Stimulated activated CD8-positive, alpha-beta memory T cell treated with anti-CD3 and anti-CD28 coated beads, Interleukin-4, amount 100 ng/mL, for 48 hours (primary cell): Measurements from ENCODE around the gene ADGRE3.
"Not testable (repeated sequence)": the region's sequence is repeated elsewhere in the genome, so short reads cannot be mapped to it uniquely, and the experiment has no call there.

Experiments
- DNase-seq: peaks from one replicate; pipeline ENCODE4 v3.0.0-alpha.2; 2020

Gene ADGRE3

DNA sequence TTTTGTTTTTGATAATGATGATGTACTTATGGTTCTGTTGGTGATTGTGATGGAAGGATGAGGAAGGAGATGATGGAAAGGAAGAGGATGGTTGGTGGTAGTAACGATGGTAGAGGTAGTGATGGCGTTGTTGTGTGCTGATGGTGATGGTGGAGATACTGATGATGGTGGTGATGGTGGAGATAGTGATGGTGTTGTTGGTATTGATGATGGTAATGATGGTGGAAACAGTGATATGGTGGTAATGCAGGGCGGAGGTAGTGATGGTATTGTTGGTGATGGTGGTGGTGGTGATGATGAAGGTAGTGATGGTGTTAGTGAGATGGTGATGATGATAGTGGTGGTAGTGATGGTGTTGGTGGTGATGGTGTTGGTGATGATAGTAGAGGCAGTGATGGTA is 79.1 kb downstream of the ADGRE3 start:
- no peak for DNase-seq

DNA sequence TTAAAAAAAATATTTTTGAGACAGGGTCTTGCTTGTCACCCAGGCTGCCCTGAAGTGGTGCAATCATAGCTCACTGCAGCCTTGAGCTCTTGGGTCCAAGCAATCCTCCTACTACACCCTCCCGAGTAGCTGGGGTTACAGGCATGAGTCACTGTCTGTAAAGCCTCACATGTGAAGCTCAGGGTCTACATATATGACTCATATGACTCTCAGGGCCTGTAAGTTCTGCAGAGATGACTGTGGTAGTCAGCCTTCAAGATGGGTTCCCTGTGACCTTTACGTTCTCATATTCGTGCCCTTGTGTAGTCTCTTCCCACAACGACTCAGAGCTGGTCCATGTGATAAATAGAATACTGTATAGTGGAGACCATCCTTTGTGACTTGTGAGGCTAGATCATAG is 85.2 kb downstream of the ADGRE3 start:
- DNase-seq, result not testable (repeated sequence)

DNA sequence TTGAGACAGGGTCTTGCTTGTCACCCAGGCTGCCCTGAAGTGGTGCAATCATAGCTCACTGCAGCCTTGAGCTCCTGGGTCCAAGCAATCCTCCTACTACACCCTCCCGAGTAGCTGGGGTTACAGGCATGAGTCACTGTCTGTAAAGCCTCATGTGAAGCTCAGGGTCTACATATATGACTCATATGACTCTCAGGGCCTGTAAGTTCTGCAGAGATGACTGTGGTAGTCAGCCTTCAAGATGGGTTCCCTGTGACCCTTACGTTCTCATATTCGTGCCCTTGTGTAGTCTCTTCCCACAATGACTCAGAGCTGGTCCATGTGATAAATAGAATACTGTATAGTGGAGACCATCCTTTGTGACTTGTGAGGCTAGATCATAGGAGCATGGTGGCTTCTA is 89.5 kb downstream of the ADGRE3 start:
- peak; percentile 59 for DNase-seq

DNA sequence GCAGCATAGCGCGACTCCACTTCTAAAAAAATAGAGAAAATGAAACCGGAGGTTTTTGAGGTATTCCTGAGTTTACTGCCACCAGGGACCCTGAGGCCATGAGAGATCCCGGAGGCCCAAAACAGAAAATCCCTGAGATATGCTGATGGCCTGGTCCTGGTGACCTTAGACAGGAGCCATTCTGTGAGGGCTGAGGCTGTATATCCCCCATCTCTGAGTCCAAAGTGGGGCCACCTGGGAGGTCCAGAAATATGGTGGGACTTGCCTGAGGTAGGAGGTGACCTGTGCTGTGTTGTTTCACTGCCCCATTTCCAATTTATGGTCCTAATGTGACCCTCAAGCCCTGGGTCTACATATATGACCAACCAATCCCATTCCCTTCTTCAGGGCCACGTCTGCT is 90.3 kb downstream of the ADGRE3 start:
- DNase-seq, result not testable (repeated sequence)

DNA sequence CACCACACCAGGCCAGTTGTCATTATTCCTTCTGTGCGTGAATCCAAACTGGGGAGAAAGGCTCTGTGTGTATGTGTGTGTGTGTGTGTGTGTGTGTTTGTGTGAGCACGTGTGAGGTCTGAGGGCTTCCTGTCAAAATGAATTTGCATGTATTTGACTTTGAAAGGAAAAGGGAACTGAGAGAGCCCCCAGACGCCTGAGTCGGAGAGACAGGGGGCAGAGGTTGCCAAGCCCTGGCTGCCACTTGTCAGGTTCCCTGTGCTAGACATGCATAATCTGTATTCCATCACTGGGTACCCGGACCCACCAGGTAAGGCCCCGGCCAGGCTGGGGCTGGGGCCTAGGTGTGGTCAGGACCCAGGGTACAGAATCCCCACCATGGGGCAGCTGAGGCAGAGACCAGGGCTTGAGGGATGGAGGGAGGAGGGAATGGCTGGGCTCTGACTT is 91.7 kb downstream of the ADGRE3 start, which contains the start of gene CLEC17A:
CLEC17A (plus strand) TSS at position 191 of the 447 bp plus-strand sequence; CDS start at position 268, 77 bp downstream.
- no peak for DNase-seq

DNA sequence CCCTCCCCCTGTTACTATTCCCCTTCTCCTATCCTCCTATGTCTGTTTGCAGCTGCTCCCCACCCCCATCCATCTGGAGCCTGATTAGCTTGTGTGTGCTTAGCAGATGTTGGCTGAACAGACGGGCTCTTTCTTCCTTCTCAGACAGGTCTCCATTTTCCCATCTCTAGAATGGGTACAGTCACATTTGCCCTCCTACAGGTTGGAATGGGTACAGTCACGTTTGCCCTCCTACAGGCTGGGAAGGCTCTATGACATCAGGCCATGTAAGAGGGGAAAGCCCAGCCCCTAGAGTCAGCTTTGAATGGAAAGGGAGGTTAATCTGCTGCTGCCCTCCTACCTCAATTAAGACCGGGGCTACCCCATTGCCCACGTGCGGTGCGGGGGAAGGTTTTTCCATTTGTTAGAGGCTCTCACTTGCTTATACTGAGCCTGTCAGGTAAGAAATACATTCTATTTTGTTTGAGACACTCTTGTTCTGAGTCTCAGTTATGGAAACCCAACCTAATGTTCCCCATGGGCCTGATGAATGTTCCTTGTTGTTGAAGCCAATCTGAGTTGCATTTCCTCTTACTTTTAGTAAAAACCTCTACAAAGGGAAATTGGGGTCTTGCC is 93.9 kb downstream of the ADGRE3 start:
- DNase-seq, result peak; percentile 79

DNA sequence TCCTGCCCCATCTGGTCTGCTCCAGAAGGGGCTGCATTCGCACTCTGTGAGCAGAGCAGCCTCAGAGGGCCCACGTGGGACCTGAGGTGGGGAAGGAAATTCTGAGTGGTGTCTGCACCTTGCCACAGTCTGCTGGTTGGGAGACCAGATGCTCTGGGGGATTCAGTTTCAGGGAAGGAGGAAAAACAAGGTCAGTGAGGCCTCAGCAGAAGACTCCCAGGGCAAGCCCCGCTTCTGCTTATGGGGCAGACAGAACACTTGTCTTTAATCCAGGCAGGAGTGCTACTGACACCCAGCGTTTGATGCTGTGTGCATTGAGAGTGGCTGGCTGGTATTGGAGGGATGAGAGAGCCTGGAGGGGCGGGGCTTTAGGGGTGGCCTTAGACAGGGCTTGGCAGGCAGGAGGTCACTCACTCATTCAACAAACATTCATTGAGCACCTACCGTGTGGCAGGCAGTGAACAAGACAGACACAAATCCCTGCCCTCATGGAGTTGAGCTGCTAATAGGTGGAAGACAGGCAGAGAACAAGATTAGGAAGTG is 96.7 kb downstream of the ADGRE3 start:
- DNase-seq, result no peak

DNA sequence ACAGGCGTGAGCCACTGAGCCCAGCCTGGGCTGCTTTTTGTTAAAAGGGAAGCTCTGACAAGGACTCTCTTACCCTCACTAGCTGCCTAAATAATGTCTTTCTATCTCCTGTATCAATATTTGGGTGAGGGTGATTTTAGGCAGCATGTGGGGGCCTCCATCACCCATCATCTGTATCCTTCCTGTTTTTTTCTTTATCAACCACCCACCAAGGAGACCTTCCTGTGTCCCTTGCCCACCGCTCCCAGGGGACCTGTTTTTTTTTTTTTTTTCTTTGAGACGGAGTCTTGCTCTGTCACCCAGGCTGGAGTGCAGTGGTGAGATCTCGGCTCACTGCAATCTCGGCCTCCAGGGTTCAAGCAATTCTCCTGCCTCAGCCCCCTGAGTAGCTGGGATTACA is 97.4 kb downstream of the ADGRE3 start:
- DNase-seq, result no peak

DNA sequence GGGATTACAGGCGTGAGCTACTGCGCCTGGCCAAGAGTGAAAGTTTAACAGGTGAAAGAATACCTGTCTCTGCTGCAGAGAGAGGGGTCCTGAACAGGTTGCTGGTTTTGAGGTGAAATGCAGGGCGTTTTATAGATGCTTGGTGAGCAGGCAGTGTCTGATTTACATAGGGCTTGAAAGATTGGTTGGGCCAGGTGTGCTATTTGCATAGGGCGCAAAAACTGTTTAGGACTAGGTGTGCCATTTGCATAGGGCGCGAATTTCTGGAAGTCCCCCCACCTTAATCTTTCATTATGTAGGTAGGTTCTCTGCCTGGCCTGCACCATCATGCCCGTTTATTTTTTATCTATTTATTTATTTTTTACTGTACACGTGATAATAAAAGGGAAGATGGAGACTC is 98.3 kb downstream of the ADGRE3 start:
- no peak for DNase-seq

DNA sequence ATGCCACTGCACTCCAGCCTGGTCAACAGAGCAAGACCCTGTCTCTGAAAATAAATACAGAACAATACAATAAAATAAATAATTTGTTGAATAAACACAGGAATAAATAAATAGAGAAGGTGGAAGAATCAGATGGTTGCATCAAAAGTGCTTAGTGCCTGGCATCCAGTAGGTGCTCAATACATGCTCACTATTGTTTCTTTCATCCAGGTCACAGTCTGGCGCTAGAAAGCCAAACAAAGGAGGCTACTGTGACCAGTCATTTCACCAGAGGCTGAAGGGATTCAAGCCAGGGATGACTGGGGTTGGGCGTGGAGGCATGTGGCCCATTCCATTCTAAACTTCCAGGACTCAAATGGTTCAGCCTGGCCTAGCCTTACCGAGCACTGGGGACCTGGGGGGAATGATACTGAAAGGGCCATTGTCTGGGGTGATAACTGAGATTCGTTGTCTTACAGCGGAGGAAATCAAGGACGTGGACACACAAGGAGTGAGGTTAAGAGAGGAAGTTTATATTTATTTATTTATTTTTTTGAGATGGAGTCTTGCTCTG is 99.1 kb downstream of the ADGRE3 start:
- DNase-seq, result no peak

DNA sequence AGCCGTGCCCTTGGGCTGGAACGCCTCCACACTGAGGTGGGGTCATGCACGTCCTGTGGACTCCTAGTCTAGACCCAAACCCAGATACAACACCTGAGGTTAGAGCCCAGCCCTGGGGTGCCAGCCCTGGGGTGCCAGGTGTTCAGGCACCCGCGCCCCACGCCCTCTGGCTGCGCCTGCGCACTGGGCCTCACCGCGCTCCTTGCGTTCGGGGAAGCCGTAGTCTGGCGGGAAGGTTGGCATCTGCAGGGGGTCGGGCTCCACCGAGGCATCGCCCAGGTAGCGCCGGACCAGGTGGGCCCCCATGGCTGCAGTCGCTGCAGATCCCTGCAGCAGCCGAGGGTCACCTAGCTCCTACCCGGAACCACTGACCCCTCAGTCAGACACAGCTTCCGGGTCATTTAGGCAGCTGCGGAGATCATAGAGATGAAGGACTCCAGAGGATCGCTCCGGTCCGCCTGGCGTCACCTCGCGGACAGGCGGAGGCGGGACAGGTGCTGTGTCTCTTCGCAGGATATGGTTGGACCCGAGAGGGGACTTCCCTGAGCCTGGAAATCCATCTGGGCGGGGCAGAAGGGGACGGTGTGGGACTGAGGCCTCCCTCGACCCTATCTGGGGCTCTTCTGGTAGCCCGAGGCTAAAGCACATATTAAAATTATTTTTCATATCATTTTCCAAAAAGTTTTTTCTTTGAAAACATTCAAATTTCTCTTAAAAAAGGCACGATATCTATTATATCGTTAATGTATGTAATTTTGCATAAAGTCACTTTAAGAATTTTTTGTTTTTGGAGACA is 102.8 kb downstream of the ADGRE3 start, which contains the start of gene NDUFB7:
NDUFB7 (minus strand) TSS at position 372 of the 796 bp plus-strand sequence; CDS start at position 306, 66 bp downstream.
- DNase-seq, result peak; percentile 90

DNA sequence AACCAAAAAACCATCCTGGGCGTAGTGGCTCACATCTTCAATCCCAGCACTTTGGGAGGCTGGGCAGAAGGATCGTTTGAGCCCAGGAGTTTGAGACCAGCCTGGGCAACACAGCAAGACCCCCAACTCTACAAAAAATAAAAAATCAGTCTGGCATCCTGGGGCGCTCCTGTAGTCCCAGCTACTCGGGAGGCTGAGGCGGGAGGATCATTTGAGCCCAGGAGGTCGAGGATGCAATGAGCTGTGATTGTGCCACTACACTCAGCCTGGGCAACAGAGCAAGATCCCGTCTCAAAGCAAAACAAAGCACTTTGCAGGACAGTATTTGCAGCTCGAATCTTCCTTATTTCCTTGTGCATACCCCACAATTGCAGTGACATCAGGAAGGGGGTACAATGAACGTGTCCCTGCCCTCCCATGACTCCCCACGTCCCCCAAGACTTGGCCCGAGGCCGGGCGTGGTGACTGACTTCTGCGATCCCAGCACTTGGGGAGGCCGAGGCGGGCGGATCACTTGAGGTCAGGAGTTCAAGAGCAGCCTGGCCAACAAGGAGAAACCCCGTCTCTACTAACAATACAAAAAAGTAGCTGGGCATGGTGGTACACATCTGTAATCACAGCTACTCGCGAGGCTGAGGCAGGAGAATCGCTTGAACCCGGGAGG is 103.6 kb downstream of the ADGRE3 start:
- DNase-seq, result no peak
